Ovary (tissue), 9 donors: ENCODE measurements around the gene GANC. TPM values are rescaled to one million over a fixed set of nuclear protein-coding genes. Genes with fewer than 3 reads are reported as not detected.
"Not testable (repeated sequence)": the region's sequence is repeated elsewhere in the genome, so short reads cannot be mapped to it uniquely, and the experiment has no call there.

Source experiments
- DNase-seq, 5 donors: peaks; one replicate each; pipeline ENCODE4 v3.0.0-alpha.2; 2019 to 2020
- H3K27ac ChIP-seq, 2 donors: fragments of 200-600 bp; one replicate each; pipeline versions ENCODE4 v1.5.1 to v1.8.0; 2019 to 2022
- H3K27me3 ChIP-seq: fragments of 200-600 bp; one replicate; pipeline ENCODE4 v1.8.0; 2022
- H3K36me3 ChIP-seq: fragments of 200-600 bp; sonication (generic); one replicate; pipeline ENCODE4 v1.5.1; 2019
- H3K4me1 ChIP-seq: one replicate; pipeline ENCODE4 v1.8.1; 2013; ENCODE audit warnings: mild to moderate bottlenecking, moderate library complexity; ENCODE audit not compliant: insufficient read depth
- H3K4me3 ChIP-seq: fragments of 200-600 bp; sonication (generic); one replicate; pipeline ENCODE4 v1.5.1; 2017
- H3K9me3 ChIP-seq, 2 donors: fragments of 200-600 bp in 1 of 2; sonication (generic) in 1 of 2; one replicate each; pipeline versions ENCODE4 v1.5.1 to v1.8.1; 2013 to 2019; ENCODE audit warnings: mild to moderate bottlenecking in 1 of 2, moderate library complexity in 1 of 2
- CTCF ChIP-seq, 3 donors: fragments of 450-650 bp in 2 of 3; fragments of 200-600 bp in 1 of 3; IDR thresholded peaks; one replicate each; pipeline versions ENCODE4 v1.5.1 to v1.8.0; 2016 to 2022; ENCODE audit warnings: antibody characterized with exemption in 3 of 3, mild to moderate bottlenecking in 1 of 3
- EP300 ChIP-seq: sonication (generic); formaldehyde crosslinking; IDR thresholded peaks from one replicate; pipeline ENCODE4 v1.6.1; 2017; ENCODE audit warnings: antibody characterized with exemption
- POLR2A ChIP-seq: fragments of 450-650 bp; IDR thresholded peaks from one replicate; pipeline ENCODE4 v1.6.1; 2017; ENCODE audit warnings: antibody characterized with exemption, mild to moderate bottlenecking, moderate library complexity
- WGBS, 3 donors: extraction: QIAGEN DNeasy Blood & Tissue Kit in 1 of 3; methylation state at CpG; one replicate each; pipeline versions ENCODE4 v1.1.5 to v1.1.7; 2013 to 2017; 5-methylcytosine and 5-hydroxymethylcytosine counted together
- intact Hi-C, 4 donors: fragments of 100-400 bp; cut with DNase I; formaldehyde crosslinking; loops; one replicate each; pipeline versions ENCODE4 v1.11.0 to v1.15.1; 2022 to 2023
- polyA plus RNA-seq, 2 donors: library from polyadenylated mRNA; stranded (reverse); fragments of 200-250 nt in 1 of 2; fragments of 350-450 nt in 1 of 2; fragmentation: Illumina TruSeq in 1 of 2; extraction: RNeasy Lipid Tissue Mini Kit (QIAGEN cat#74804) in 1 of 2; gene quantifications; one replicate each; pipeline ENCODE4 v1.2.3, GENCODE V29; 2013 to 2014
- total RNA-seq, 7 donors: library from RNA; depleted of rRNA in 2 of 7; stranded (reverse); fragments of >200 nt in 2 of 7; fragmentation: NEBNext Ultra II Directional in 3 of 7; extraction: Animal tissue kit (Norgen Biotek cat#: 25700) in 3 of 7; gene quantifications; one replicate each; pipeline versions ENCODE4 v1.1.0 to v1.2.4, GENCODE V29; 2016 to 2023
- donor health status: DM: no; HTN: no; CAD: no; lungs with moderate emphysema.
- donor health status: DM: no; HTN: no; CAD: no.
- donor health status: Bipolar disorder and iron deficiency.
- donor health status: DM: yes; HTN: yes; CAD: no.
- donor health status: DM: no; HTN: no; CAD: no.
- donor health status: DM: yes; HTN: yes; CAD: no.

Gene GANC
- total and polyA plus RNA-seq, 9 donors: 10.0 to 31.5 (median 28.1) TPM

GRCh38 chr15:42329992-42330391 is 57.0 kb downstream of the GANC start:
- Histone ChIP-seq H3K27me3 (no peaks in the 10 kb centered on the region), H3K27ac (no peak overlapping the region), H3K36me3 (no peaks in the 10 kb centered on the region), H3K4me3 (no peak overlapping the region), H3K4me1 (no peaks in the 10 kb centered on the region), H3K9me3 (no peaks in the 10 kb centered on the region)
- TF ChIP-seq EP300: no peak
- no peak for TF ChIP-seq CTCF (IDR thresholded peaks at IDR 0.05)
- no peak for TF ChIP-seq POLR2A
- DNase-seq: no peak
- intact Hi-C loops: no loop called here
- 83 to 97% (median 87%) methylated on average over 2 of the region's 2 CpGs for WGBS, 3 donors

DNA sequence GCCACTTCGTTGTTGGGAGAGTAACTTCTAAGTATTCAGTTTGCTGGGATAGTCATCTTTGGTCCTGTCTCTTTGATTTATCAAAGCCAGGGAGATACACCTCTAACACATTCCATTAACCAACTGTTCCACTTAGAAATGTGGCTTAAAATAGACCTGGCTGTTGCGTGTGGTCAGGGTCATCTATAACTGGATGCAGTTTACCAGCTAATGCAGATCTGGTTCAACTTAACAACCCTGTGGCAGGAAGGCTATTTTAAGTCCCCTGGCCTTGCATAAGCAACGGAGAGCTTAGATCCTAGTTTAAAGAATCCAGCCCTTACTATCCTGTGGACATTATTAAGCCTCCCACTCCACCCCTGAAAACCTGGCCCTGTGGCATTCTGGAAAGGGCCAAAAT is 58.2 kb downstream of the GANC start:
- no peak overlapping the region for H3K27ac ChIP-seq
- no peak for TF ChIP-seq POLR2A
- TF ChIP-seq EP300: no peak
- 81 to 88% (median 81%) methylated on average over 3 of the region's 3 CpGs for WGBS, 3 donors
- intact Hi-C loops: no loop called here
- no peak overlapping the region for H3K4me3 ChIP-seq
- no peaks in the 10 kb centered on the region for H3K36me3 ChIP-seq
- no peaks in the 10 kb centered on the region for H3K4me1 ChIP-seq
- H3K9me3 ChIP-seq: peaks cover 0 to 3% of the 10 kb centered on the region in 2 donors
- no peaks in the 10 kb centered on the region for H3K27me3 ChIP-seq
- DNase-seq: no peak

GRCh38 chr15:42332331-42332730 is 59.3 kb downstream of the GANC start:
- no peak for DNase-seq
- WGBS, 3 donors: 94% methylated on average over 4 of the region's 4 CpGs
- TF ChIP-seq EP300 (no peak), POLR2A (no peak), CTCF (IDR thresholded peaks at IDR 0.05) (no peak)
- H3K27me3 ChIP-seq: no peaks in the 10 kb centered on the region
- H3K9me3 ChIP-seq: peaks cover 0 to 3% of the 10 kb centered on the region in 2 donors
- H3K36me3 ChIP-seq: no peaks in the 10 kb centered on the region
- intact Hi-C loops: no loop called here
- no peak overlapping the region for H3K4me3 ChIP-seq
- no peaks in the 10 kb centered on the region for H3K4me1 ChIP-seq
- no peak overlapping the region for H3K27ac ChIP-seq

DNA sequence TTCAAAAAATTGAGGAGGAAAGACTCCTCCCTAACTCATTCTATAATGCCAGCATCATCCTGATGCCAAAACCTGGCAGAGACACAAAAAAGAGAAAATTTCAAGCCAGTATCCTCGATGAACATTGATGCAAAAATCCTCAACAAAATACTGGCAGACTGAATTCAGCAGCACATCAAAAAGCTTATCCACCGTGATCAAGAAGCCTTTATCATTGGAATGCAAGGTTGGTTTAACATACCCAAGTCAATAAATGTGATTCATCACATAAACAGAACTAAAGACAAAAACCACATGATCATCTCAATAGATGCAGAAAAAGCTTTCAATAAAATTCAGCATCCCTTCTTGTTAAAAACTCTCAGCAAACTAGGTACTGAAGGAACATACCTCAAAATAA is 62.1 kb downstream of the GANC start:
- peaks cover 0 to 3% of the 10 kb centered on the region in 2 donors for H3K9me3 ChIP-seq
- TF ChIP-seq EP300: no peak
- no peak for TF ChIP-seq POLR2A
- no peak for TF ChIP-seq CTCF (IDR thresholded peaks at IDR 0.05)
- DNase-seq: no peak
- H3K27ac ChIP-seq: no peak overlapping the region
- H3K4me1 ChIP-seq: no peaks in the 10 kb centered on the region
- intact Hi-C loops: no loop called here
- WGBS, 3 donors: 94 to 98% (median 95%) methylated on average over 2 of the region's 2 CpGs
- no peaks in the 10 kb centered on the region for H3K36me3 ChIP-seq
- H3K4me3 ChIP-seq: no peak overlapping the region
- H3K27me3 ChIP-seq: no peaks in the 10 kb centered on the region

- H3K4me1 ChIP-seq, H3K9me3 ChIP-seq, H3K27ac ChIP-seq, DNase-seq, intact Hi-C loops, H3K4me3 ChIP-seq, H3K36me3 ChIP-seq, H3K27me3 ChIP-seq: not testable (repeated sequence)
- 90 to 93% (median 92%) methylated on average over 1 of the region's 1 CpG for WGBS, 3 donors
Observed at GRCh38 chr15:42336650-42337049, 63.6 kb downstream of the GANC start.

DNA sequence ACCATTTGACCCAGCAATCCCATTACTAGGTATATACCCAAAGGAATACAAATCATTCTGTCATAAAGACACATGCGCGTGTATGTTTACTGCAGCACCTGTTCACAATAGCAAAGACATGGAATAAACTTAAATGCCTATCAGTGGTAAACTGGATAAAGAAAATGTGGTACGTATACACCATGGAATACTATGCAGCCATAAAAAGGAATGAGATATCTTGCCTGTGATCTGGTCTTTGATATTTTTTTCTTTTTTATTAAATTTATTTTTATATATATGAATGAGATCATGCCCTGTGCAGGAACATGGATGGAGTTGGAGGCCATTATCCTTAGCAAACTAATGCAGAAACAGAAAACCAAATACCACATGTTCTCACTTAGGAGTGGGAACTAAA is 64.1 kb downstream of the GANC start:
- H3K27ac ChIP-seq, H3K36me3 ChIP-seq, H3K4me3 ChIP-seq, H3K9me3 ChIP-seq, intact Hi-C loops, H3K27me3 ChIP-seq, H3K4me1 ChIP-seq, DNase-seq: not testable (repeated sequence)
- 95 to 98% (median 98%) methylated on average over 3 of the region's 3 CpGs for WGBS, 3 donors
